ENCODE results near the gene GLCE.

The GLCE gene

DNA sequence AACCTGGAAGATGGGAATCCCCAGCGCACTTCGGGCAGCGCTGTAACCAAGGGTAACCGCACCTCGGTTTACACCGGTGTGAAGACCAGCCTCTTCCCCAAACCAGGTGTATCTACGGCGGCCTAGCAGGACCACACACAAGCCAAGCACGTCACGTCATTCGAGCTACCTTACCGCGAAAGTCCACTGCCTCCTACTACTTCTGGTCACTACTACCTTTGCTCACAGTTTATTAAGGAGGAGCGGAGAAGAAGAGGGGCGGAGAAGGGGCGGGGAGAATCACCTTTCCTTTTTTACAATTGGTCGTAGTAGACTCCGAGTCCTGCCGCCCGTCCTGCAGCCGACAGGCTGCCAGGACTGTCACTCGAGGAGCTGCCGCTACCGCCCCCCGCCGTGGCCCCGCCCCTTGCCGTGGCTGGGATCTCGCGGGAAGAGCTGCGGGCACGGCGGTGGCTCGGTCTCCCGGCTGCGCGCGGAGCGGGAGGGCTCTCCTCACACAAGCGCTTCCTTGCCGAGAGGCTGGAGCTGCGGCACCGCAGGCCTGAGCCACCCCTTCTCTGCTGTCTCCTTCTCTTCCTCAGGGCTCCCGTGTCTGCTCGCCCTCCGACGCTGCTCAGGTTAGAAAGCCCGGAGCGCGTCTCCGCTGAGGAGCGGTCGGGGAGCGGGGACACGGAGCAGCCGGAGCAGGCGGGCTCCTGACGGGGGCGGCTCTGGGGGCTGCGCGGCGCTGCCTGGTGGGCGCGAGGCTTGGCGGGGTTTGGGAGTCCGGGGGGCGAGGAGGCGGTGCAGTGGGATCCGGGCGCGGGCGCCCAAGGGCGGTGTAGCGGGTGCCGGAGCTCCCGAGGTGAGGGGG, at the start of gene GLCE:
Gene GLCE (plus strand): TSS at position 495 of the 853 bp plus-strand sequence. CDS start 95,172 bp downstream, outside the sequence.
- H3K27me3 Mint-ChIP-seq, result peaks cover 2% of the 10 kb centered on the region
- ATAC-seq, result peak; percentile 95

DNA sequence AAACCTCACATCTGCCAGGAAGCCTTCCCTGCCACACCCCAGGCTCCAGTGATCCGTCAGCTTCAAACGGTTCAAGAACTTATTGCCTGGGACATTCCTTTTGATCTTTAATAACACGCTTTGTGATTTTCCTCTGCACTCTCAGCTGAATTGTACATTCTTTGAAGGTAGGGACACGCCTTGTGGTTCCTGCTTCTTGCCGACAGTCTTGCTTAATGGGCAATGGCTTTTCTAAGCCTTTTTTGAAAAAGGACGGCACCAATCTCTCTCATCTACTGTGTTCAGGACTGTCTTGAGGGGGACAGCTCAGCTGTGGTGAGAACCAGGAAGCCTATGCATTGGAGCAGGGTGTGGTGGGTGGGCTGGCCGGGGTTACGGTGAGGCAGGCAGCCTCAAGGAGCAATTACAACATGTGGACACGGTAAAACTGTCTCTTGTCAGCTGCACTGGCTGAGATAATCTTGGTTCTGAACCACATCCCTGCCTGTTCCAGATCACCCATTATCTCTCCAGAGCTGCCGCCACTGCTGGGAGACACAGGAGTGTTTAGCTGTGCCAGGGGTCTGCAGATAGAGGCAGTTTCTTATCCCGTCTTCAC, 46.0 kb upstream of the GLCE start:
- H3K9me3 Mint-ChIP-seq, result no peaks in the 10 kb centered on the region
- no peak for DNase-seq
- no peak for ATAC-seq
- no peak overlapping the region for H3K4me3 Mint-ChIP-seq
- no peaks in the 10 kb centered on the region for H3K36me3 Mint-ChIP-seq (ENCODE audit: low read depth)
- H3K27me3 Mint-ChIP-seq, result peaks cover 29% of the 10 kb centered on the region
- H3K27ac Mint-ChIP-seq, result no peak overlapping the region
- H3K4me1 Mint-ChIP-seq, result peaks cover 17% of the 10 kb centered on the region

More for the DNA sequence above, at the start of gene GLCE:
- Mint-ChIP-seq H3K4me1 (peaks cover 13% of the 10 kb centered on the region), H3K9me3 (no peaks in the 10 kb centered on the region), H3K4me3 (peak within 1 kb of the TSS; percentile 90), H3K36me3 (ENCODE audit: low read depth) (no peaks in the 10 kb centered on the region), H3K27ac (peak within 1 kb of the TSS; percentile 57)
- peak; percentile 93 for DNase-seq

DNA sequence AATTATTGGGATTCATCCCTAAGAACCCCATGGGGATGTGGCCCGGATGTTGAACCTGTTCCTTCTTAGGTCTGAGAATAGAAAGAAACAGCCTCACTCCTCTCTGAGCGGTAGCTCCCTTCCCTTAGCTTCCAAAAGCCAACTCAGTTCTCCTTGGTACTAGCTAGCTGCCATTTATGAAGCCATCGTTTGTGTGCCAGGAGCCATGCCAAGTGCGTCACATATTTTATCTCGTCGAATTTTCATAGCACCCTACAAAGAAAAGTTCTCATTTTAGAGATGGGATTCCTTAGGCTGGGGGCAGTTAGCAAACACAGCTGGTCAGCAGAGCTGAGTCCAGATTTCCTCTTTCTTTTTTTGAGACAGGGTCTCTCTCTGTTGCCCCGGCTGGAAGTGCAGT, 45.4 kb upstream of the GLCE start:
- Mint-ChIP-seq H3K9me3 (no peaks in the 10 kb centered on the region), H3K4me1 (peaks cover 17% of the 10 kb centered on the region), H3K27me3 (peaks cover 29% of the 10 kb centered on the region), H3K27ac (no peak overlapping the region), H3K36me3 (ENCODE audit: low read depth) (no peaks in the 10 kb centered on the region), H3K4me3 (no peak overlapping the region)
- no peak for ATAC-seq
- no peak for DNase-seq

DNA sequence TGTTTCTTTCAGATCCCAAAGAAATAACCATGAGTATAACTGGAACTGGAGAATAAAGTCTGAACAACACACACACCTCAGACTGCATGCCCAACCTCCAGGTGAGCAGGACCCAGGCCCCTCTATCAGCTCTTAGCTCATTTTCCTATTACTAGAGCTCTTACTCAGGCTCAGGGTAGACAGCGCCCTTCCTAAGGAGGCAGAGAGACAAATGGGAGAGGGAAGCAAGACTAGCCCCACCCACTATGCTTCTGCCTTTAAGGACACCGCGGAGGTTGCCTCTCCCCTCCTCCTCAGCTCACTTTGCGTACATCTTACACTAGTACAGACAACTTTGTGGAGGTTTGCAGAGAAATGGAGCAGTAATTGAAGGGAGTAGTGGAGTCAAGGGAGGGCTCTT, 44.0 kb upstream of the GLCE start:
- no peak overlapping the region for H3K4me3 Mint-ChIP-seq
- H3K27ac Mint-ChIP-seq, result no peak overlapping the region
- H3K27me3 Mint-ChIP-seq, result peaks cover 29% of the 10 kb centered on the region
- no peak for ATAC-seq
- H3K9me3 Mint-ChIP-seq, result no peaks in the 10 kb centered on the region
- no peaks in the 10 kb centered on the region for H3K36me3 Mint-ChIP-seq (ENCODE audit: low read depth)
- peaks cover 17% of the 10 kb centered on the region for H3K4me1 Mint-ChIP-seq
- DNase-seq, result no peak

DNA sequence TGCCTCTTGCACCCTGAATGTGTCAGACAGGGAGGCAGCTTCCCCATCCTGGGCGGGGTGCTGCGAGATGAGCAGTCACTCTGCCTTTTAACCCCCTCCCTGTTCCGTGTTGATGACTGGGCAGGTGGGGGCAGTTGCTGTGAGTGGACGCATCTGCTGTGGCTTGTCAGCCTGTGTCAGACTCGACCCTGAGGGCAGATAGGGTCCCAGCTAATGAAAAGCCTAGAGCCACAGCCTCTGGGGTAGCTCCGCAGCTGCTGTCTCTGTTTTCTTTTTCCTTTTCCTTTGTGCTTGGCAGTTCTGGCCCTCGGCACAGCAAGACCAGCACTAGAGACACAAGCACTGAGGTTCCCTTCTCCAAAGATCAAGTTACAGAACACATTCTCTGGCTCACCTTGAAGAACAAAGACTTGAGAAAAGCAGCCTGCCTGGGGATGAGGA, 43.0 kb upstream of the GLCE start:
- H3K36me3 Mint-ChIP-seq (ENCODE audit: low read depth), result no peaks in the 10 kb centered on the region
- no peak overlapping the region for H3K4me3 Mint-ChIP-seq
- ATAC-seq (no peak), DNase-seq (no peak)
- no peak overlapping the region for H3K27ac Mint-ChIP-seq
- H3K4me1 Mint-ChIP-seq, result peaks cover 17% of the 10 kb centered on the region
- H3K27me3 Mint-ChIP-seq, result peaks cover 29% of the 10 kb centered on the region
- no peaks in the 10 kb centered on the region for H3K9me3 Mint-ChIP-seq

DNA sequence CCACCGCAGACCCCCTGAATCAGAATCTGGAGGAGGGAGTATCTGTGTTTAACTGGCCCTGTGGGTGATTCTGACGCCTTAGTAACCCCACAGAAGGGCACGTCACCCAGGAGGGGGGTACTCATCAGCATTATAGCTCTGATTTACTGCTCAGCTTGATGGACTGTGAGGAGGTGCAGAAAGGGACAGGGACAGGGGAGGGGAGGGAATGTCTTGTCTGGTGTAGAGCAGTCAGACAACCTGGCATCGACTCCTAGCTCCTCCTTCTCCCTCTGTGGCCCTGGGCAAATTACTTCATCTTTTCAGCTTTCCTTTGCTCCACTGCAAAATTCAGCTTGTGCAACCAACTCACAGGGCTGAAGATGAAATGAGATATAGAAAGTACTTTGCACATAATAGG, 42.3 kb upstream of the GLCE start:
- no peak overlapping the region for H3K4me3 Mint-ChIP-seq
- no peak overlapping the region for H3K27ac Mint-ChIP-seq
- H3K27me3 Mint-ChIP-seq, result peaks cover 27% of the 10 kb centered on the region

DNA sequence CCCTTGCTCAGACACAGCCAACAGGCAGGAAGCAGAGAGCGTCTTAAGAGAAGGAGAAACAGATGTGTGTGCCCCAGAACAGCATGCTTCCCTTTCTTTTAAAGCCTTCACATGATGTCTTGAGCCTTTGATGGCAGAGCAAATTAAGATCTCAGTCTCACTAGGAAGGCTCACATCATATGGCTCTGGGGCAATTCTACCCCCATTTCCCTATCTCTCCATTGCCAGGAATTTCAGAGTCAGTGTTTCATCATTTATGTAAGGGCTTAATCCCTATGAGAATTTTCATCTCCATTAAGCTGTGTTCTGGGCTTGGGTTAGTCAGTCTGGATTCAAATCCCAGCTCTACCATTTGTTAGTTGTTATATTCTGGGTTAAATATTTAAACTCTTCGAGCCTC, 41.4 kb upstream of the GLCE start:
- Mint-ChIP-seq H3K4me3 (no peak overlapping the region), H3K27me3 (peaks cover 18% of the 10 kb centered on the region)

More for the DNA sequence above, 42.3 kb upstream of the GLCE start:
- H3K9me3 Mint-ChIP-seq, result no peaks in the 10 kb centered on the region
- no peak for ATAC-seq
- peaks cover 17% of the 10 kb centered on the region for H3K4me1 Mint-ChIP-seq
- no peaks in the 10 kb centered on the region for H3K36me3 Mint-ChIP-seq (ENCODE audit: low read depth)
- no peak for DNase-seq

DNA sequence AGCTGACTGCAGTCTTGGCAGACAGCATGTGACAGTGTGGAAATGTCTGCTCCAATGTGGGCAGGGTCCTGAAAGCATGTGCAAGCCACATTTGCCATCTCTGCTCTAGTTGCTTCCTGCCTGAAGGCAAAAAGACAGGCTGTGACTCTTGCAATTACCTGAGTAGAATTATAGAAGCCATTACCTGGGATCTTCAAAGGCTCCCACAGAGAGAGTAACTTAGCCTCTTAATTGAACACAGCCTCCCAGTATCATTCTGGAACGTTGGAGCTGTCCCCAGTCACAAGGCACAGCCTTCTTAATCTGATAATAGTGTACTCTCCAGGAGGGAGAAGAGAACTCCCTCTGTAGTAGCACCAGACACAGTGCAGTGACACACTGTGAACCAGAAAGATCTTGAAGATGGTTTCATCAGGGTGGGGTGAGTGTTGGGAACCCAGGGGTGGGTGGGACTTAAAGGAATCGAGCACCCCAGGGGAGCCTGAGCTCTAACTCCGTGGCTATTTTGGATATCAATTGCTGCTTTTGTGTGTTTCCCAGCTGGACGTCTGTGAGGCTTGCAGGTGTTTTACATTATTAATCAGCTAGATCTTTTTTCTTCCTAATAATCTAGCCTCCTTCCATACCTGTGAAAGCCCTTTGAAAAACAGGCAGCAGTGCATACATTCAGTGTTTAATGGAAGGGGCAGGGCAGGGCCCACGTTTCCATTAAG, 40.6 kb upstream of the GLCE start:
- Mint-ChIP-seq H3K27me3 (peaks cover 11% of the 10 kb centered on the region), H3K27ac (no peak overlapping the region), H3K4me1 (peaks cover 2% of the 10 kb centered on the region), H3K9me3 (no peaks in the 10 kb centered on the region), H3K36me3 (ENCODE audit: low read depth) (no peaks in the 10 kb centered on the region), H3K4me3 (no peak overlapping the region)
- no peak for ATAC-seq
- no peak for DNase-seq

More for the DNA sequence above, 41.4 kb upstream of the GLCE start:
- no peaks in the 10 kb centered on the region for H3K36me3 Mint-ChIP-seq (ENCODE audit: low read depth)
- H3K4me1 Mint-ChIP-seq, result peaks cover 9% of the 10 kb centered on the region
- H3K9me3 Mint-ChIP-seq, result no peaks in the 10 kb centered on the region
- H3K27ac Mint-ChIP-seq, result no peak overlapping the region
- ATAC-seq (no peak), DNase-seq (no peak)

DNA sequence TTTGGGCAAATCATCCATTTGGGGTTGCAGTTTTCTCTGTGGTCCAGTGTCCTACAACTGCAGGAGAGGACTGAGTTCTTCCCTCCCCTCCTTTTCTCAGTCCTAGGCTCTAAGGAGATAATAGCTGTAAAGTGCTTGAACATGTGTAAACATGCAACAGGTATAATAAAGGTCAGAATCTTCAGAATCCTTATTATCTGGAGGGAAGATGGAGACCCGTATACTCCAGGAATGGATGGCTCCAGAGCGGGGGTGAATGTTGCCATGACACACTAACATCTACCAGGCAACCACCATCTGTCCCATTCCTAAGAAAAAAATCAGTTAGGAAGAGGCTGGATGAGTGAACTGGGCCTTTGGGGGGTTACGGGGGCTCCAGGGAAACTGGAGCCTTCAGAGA, 39.7 kb upstream of the GLCE start:
- peaks cover 2% of the 10 kb centered on the region for H3K4me1 Mint-ChIP-seq
- H3K9me3 Mint-ChIP-seq, result no peaks in the 10 kb centered on the region
- no peak for DNase-seq
- H3K27me3 Mint-ChIP-seq, result peaks cover 7% of the 10 kb centered on the region
- H3K4me3 Mint-ChIP-seq, result no peak overlapping the region
- no peak for ATAC-seq
- no peaks in the 10 kb centered on the region for H3K36me3 Mint-ChIP-seq (ENCODE audit: low read depth)
- H3K27ac Mint-ChIP-seq, result no peak overlapping the region

DNA sequence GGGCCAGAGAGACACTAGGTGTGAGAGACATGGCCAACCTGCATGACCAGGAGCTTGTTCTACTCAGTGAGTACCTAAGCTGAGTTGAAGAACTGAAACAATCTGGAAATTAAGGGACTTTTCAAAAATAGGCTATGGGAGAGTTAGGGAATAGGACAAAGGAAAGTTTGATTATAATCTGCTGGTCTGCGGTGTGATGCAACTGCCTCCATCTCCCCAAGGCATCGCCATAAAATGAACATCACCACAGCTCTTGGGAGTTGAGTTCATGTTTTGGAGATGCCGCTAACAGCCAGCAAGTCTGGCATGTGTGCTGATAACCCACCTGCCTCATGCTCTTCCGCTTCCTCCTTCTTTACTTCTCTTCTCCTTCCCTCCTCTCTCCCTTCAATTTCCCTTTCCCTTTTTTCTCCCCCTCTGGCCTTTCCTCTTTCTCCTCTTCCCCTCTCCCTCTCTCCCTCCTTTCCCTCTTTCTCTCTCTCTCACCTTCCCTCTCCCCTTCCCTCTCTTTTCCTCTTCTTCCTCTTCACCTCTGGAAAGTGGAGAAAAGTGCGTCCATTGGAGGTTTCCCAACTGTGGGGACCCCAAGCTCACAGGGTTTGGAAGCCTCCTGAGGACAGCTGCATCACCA, 39.1 kb upstream of the GLCE start:
- no peaks in the 10 kb centered on the region for H3K9me3 Mint-ChIP-seq

DNA sequence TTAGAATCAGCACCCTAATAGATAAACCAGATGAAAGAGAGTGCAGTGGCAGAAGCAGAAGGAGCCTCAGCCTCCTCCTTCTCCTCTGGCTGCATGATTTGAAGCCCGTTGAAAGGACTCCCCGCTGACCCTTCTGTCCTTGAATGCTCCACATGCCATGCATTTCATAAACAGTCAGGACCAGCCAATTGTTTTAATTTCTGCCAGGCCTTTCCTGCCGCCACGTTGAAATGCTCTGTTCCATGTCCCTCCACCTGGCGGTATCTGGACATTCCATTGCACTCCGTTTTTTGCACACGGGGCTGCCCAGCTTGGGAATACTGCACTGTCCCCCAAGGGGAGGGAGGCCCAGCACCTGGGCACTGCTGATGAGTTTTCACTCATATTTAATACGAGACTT, 35.2 kb upstream of the GLCE start:
- no peaks in the 10 kb centered on the region for H3K27me3 Mint-ChIP-seq
- no peaks in the 10 kb centered on the region for H3K9me3 Mint-ChIP-seq
- no peak for DNase-seq
- no peaks in the 10 kb centered on the region for H3K36me3 Mint-ChIP-seq (ENCODE audit: low read depth)
- ATAC-seq, result no peak
- H3K27ac Mint-ChIP-seq, result no peak overlapping the region
- no peak overlapping the region for H3K4me3 Mint-ChIP-seq
- H3K4me1 Mint-ChIP-seq, result peaks cover 2% of the 10 kb centered on the region

More for the DNA sequence above, 39.1 kb upstream of the GLCE start:
- Mint-ChIP-seq H3K4me3 (no peak overlapping the region), H3K36me3 (ENCODE audit: low read depth) (no peaks in the 10 kb centered on the region), H3K27me3 (peaks cover 2% of the 10 kb centered on the region), H3K27ac (no peak overlapping the region), H3K4me1 (peaks cover 4% of the 10 kb centered on the region)
- ATAC-seq, result no peak
- DNase-seq, result no peak

DNA sequence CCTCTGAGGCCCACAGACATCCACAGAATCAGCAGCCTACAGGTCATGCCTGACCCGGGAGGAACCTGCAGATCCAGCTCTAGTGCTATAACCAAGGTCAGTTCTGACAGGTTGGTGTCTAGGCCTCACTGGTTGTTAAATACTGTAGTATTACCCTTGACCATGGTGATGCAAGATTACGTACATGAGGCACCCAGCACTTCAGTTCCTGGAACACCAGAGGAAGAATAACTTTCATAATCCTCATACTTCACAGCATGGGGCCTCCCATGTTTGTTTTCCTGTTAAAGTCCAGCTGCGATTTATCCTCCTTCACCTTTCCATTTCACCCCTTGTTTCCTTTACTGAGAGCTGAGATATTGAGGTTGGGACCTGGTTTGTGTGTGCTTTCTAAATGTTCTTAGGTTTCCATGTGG, 34.4 kb upstream of the GLCE start:
- Mint-ChIP-seq H3K9me3 (no peaks in the 10 kb centered on the region), H3K36me3 (ENCODE audit: low read depth) (no peaks in the 10 kb centered on the region), H3K27me3 (no peaks in the 10 kb centered on the region), H3K4me1 (peaks cover 2% of the 10 kb centered on the region), H3K4me3 (no peak overlapping the region), H3K27ac (no peak overlapping the region)
- DNase-seq (no peak), ATAC-seq (no peak)

DNA sequence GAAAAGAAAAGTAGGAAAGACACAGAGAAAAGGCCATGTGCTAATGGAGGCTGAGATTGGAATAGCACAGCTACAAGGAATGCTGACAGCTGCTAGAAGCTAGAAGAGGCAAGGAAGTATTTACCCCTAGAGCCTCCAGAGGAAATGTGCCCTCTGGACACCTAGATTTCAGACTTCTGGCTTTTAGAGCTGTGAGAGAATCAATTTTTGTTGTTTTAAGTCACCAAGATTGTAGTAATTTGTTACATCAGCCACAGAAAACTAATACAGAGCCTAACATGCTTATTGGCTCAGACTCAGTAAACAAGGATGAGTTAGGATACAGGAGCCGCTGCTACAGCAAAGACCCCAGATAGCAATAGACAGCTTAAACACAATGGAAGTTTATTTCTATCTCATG, 33.1 kb upstream of the GLCE start:
- no peak for DNase-seq
- Mint-ChIP-seq H3K27me3 (no peaks in the 10 kb centered on the region), H3K9me3 (no peaks in the 10 kb centered on the region), H3K36me3 (ENCODE audit: low read depth) (no peaks in the 10 kb centered on the region), H3K27ac (no peak overlapping the region), H3K4me3 (no peak overlapping the region), H3K4me1 (peaks cover 2% of the 10 kb centered on the region)
- ATAC-seq, result no peak

DNA sequence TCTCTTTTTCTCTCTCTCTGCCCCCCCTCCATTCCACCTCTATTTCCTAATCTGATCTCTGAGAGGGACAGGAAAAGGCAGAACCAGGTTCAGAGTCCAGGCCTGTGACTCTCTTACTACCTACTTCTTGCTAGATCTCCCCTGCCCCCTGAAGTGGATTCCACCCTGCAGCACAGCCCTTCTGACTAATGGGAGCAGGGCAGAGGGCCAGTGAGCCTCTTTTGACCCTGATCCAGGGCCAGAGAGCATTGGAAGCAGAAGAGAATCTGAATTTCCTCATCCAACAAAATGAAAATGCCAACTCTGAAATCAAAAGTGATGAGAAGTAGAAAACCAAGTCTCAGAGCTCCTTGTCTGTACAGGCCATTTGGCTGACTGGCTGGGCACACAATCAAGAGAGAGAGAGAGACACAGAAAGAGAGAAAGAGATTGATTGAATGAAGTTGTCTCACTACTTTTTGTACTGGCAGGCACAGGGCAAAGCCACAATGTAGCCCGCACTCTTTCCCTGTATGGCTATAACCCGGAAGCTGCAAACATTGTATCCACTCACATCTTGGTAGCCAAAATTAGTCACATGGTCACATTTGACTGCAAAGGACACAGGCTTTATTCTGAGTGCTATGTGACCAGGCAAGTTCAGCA, 31.6 kb upstream of the GLCE start:
- no peaks in the 10 kb centered on the region for H3K36me3 Mint-ChIP-seq (ENCODE audit: low read depth)
- H3K4me3 Mint-ChIP-seq, result no peak overlapping the region
- DNase-seq (no peak), ATAC-seq (no peak)
- H3K27ac Mint-ChIP-seq, result no peak overlapping the region
- no peaks in the 10 kb centered on the region for H3K9me3 Mint-ChIP-seq
- H3K27me3 Mint-ChIP-seq, result no peaks in the 10 kb centered on the region
- H3K4me1 Mint-ChIP-seq, result peaks cover 2% of the 10 kb centered on the region

Measured in activated naive CD8-positive, alpha-beta T cell treated with anti-CD3 and anti-CD28 coated beads, Interleukin-2, amount 50 U/mL, for 24 hours (primary cell).